T-helper 2 cell treated with Interferon-gamma antibody and Interleukin-4, amounts not matched to agents 5 μg/mL and 100 μg/mL, for 36 hours (primary cell): ENCODE measurements around the gene TAOK1.

Experiments used
- DNase-seq: peaks from one replicate; pipeline ENCODE4 v3.0.0; 2021; ENCODE audit warnings: low spot score
- H3K27ac Mint-ChIP-seq: one replicate; pipeline ENCODE4 v1.8.0; 2021; ENCODE audit warnings: mild to moderate bottlenecking, mixed read lengths
- H3K27me3 Mint-ChIP-seq: one replicate; pipeline ENCODE4 v1.8.0; 2021; ENCODE audit warnings: low read depth, mixed read lengths
- H3K36me3 Mint-ChIP-seq: one replicate; pipeline ENCODE4 v1.8.0; 2021; ENCODE audit warnings: low read depth, mixed read lengths
- H3K4me1 Mint-ChIP-seq: one replicate; pipeline ENCODE4 v1.8.0; 2021; ENCODE audit warnings: low read depth, mixed read lengths
- H3K4me3 Mint-ChIP-seq: one replicate; pipeline ENCODE4 v1.8.0; 2022; ENCODE audit warnings: mild to moderate bottlenecking, moderate library complexity, mixed read lengths
- H3K9me3 Mint-ChIP-seq: one replicate; pipeline ENCODE4 v1.8.0; 2021; ENCODE audit warnings: mixed read lengths

TAOK1 gene

DNA sequence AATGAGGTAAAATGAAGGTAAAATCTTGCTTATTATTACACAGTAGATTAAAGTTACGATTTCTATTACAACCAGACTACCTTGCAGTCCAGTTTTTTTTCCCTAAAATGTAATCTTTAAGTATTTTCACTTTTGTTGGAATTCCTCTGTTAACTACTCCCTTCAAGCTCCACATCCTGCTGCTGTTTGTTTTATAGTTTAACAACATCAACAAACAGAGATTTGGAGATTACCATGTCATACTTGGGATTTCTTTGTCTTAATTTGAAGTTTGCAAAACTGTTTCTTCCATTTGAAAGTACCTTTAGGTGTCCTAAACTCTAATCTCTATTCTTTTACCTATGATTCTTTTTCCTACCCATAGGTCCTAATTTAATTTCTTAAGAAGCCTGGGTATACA, 93.3 kb downstream of the TAOK1 start:
- H3K9me3 Mint-ChIP-seq, result no peaks in the 10 kb centered on the region
- peaks cover 6% of the 10 kb centered on the region for H3K36me3 Mint-ChIP-seq
- H3K4me3 Mint-ChIP-seq, result no peak overlapping the region
- no peaks in the 10 kb centered on the region for H3K27me3 Mint-ChIP-seq
- no peak for DNase-seq
- no peaks in the 10 kb centered on the region for H3K4me1 Mint-ChIP-seq
- no peak overlapping the region for H3K27ac Mint-ChIP-seq

GRCh38 chr17:29495011-29495410, 104.8 kb downstream of the TAOK1 start:
- Mint-ChIP-seq H3K9me3 (no peaks in the 10 kb centered on the region), H3K4me1 (peaks cover 2% of the 10 kb centered on the region), H3K27ac (no peak overlapping the region), H3K27me3 (no peaks in the 10 kb centered on the region), H3K4me3 (no peak overlapping the region), H3K36me3 (peaks cover 42% of the 10 kb centered on the region)
- DNase-seq, result no peak

DNA sequence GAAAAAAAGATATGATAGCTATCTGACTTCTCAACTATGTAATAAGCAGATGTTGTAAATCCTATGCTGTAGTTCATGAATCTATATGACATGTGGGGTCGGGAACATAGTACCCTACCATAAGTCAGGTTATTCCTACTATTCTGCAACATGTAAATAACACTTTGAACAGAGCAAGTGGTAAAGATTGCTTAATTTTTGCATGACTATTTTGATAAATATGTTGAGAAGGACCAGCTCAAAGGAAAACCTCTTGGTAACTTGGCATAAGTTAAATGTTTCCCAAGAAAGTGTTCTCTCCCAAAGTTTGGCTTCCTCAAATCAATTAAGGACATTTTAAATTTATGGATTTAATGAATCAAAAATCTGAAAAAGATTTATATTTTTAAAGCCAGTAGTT, 114.5 kb downstream of the TAOK1 start:
- Mint-ChIP-seq H3K4me3 (no peak overlapping the region), H3K9me3 (no peaks in the 10 kb centered on the region), H3K36me3 (peaks cover 37% of the 10 kb centered on the region), H3K27ac (no peak overlapping the region), H3K27me3 (no peaks in the 10 kb centered on the region), H3K4me1 (no peaks in the 10 kb centered on the region)
- DNase-seq, result no peak

- H3K4me1 Mint-ChIP-seq, result no peaks in the 10 kb centered on the region
- H3K36me3 Mint-ChIP-seq, result peaks cover 35% of the 10 kb centered on the region
- H3K9me3 Mint-ChIP-seq, result no peaks in the 10 kb centered on the region
- H3K4me3 Mint-ChIP-seq, result no peak overlapping the region
- H3K27ac Mint-ChIP-seq, result no peak overlapping the region
- DNase-seq, result no peak
- no peaks in the 10 kb centered on the region for H3K27me3 Mint-ChIP-seq
These were observed 115.7 kb downstream of the TAOK1 start for GRCh38 chr17:29505836-29506235.

DNA sequence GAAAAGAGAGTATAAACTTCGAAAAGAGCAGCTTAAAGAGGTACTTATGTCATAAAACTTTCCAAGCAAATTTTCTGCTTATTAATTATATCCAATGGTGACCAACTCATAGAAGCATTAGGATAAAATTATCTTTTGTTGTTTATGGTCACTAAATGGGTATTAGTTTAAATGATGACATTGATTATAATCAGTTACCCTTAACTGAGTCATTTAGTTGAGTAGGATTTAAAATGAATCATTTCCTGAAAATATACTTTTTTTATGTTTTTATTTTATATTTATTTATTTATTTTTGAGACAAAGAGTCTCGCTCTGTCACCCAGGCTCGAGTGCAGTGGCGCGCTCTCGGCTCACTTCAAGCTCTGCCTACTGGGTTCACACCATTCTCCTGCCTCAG, 120.8 kb downstream of the TAOK1 start:
- peaks cover 19% of the 10 kb centered on the region for H3K36me3 Mint-ChIP-seq
- no peak overlapping the region for H3K27ac Mint-ChIP-seq
- H3K4me3 Mint-ChIP-seq, result no peak overlapping the region
- DNase-seq, result no peak
- no peaks in the 10 kb centered on the region for H3K4me1 Mint-ChIP-seq
- H3K27me3 Mint-ChIP-seq, result no peaks in the 10 kb centered on the region
- H3K9me3 Mint-ChIP-seq, result no peaks in the 10 kb centered on the region

DNA sequence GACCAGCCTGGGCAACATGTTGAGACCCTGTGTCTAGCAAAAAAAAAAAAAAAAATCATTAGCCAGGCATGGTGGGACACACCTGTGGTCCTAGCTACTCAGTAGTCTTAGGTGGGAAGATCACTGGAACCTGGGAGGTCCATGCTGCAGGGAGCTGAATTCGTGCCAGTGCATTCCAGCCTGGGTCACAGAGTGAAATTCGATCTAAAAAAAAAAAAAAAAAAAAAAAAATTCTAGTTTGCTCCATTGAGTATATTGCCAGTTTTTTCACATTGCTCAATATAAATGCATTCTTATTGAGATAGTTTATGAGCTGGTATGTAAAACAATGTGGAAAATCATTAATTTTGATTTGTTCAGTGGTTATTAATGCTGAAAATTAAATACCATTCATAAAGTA, 124.6 kb downstream of the TAOK1 start:
- Mint-ChIP-seq H3K36me3 (peaks cover 24% of the 10 kb centered on the region), H3K27ac (no peak overlapping the region), H3K4me1 (no peaks in the 10 kb centered on the region), H3K4me3 (no peak overlapping the region), H3K9me3 (no peaks in the 10 kb centered on the region), H3K27me3 (no peaks in the 10 kb centered on the region)
- DNase-seq, result no peak

DNA sequence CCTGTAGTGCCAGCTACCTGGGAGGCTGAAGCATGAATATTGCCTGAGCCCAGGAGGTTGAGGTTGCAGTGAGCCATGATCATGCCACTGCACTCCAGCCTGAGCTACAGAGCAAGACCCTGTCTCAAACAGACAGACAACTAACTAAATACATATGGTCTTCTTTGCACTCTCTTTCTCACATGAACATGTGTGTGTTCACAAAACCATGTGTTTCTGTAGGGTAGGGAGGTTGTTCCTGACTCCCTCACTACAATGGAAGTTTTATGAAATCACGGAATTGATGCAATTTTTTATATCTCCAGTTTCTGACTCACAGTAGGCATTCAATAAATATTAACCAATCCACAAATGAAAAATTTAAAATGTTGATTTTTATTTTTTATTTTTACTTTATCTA, 128.2 kb downstream of the TAOK1 start:
- Mint-ChIP-seq H3K36me3 (peaks cover 34% of the 10 kb centered on the region), H3K4me1 (no peaks in the 10 kb centered on the region), H3K9me3 (no peaks in the 10 kb centered on the region), H3K27ac (no peak overlapping the region), H3K27me3 (no peaks in the 10 kb centered on the region), H3K4me3 (no peak overlapping the region)
- DNase-seq, result no peak

DNA sequence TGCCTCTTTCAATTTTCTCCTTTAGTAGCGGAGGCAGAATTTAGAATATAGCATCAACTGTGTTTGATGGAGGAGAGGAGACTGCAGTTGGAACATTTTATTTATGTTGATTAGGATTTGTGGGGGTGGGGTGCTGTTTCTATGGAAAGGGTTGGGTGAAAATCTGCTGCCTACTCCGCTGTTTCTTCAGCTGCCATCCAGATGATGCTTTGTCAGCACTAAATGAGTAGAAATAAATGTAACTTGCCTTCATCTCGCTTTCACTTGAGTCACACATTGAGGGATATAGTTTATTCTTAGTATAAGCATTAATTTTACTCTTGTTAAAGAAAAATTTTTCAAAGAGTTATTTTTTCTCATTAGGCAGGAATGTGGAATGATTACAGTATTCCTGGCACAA, 134.5 kb downstream of the TAOK1 start:
- H3K4me1 Mint-ChIP-seq, result no peaks in the 10 kb centered on the region
- H3K4me3 Mint-ChIP-seq, result no peak overlapping the region
- H3K9me3 Mint-ChIP-seq, result no peaks in the 10 kb centered on the region
- peaks cover 23% of the 10 kb centered on the region for H3K36me3 Mint-ChIP-seq
- DNase-seq, result no peak
- no peaks in the 10 kb centered on the region for H3K27me3 Mint-ChIP-seq
- H3K27ac Mint-ChIP-seq, result no peak overlapping the region

- Mint-ChIP-seq H3K4me3 (no peak overlapping the region), H3K4me1 (no peaks in the 10 kb centered on the region), H3K27me3 (no peaks in the 10 kb centered on the region), H3K27ac (no peak overlapping the region), H3K36me3 (peaks cover 25% of the 10 kb centered on the region), H3K9me3 (no peaks in the 10 kb centered on the region)
- DNase-seq, result no peak
These were observed 136.2 kb downstream of the TAOK1 start for GRCh38 chr17:29526322-29526721.

- DNase-seq, result no peak
- Mint-ChIP-seq H3K4me3 (no peak overlapping the region), H3K36me3 (peaks cover 35% of the 10 kb centered on the region), H3K27ac (no peak overlapping the region), H3K27me3 (no peaks in the 10 kb centered on the region), H3K4me1 (no peaks in the 10 kb centered on the region), H3K9me3 (no peaks in the 10 kb centered on the region)
These were observed 143.8 kb downstream of the TAOK1 start for GRCh38 chr17:29533976-29534375.

DNA sequence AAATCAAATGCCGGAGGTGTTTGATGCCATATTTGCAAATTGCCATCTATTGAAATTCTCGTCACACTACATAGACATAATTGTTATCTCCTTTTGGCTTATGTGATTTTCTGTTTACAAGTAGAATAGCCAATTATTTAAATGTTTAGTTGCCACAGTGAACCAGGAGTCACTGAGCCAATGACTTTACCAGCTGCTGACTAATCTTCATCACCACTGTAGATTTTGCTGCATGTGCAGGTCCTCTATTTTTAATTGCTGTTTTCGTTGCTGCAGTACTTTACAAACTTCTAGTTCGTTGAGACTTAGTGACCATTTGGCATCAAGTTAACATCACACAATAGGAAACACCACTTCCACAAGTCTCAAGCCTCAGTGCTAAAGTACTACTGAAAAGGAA, 153.9 kb downstream of the TAOK1 start:
- Mint-ChIP-seq H3K27me3 (no peaks in the 10 kb centered on the region), H3K27ac (no peak overlapping the region), H3K9me3 (no peaks in the 10 kb centered on the region), H3K36me3 (peaks cover 23% of the 10 kb centered on the region), H3K4me1 (peaks cover 11% of the 10 kb centered on the region), H3K4me3 (no peak overlapping the region)
- no peak for DNase-seq

- DNase-seq, result no peak
- Mint-ChIP-seq H3K9me3 (no peaks in the 10 kb centered on the region), H3K4me3 (no peak overlapping the region), H3K4me1 (peaks cover 13% of the 10 kb centered on the region), H3K36me3 (peaks cover 21% of the 10 kb centered on the region), H3K27ac (no peak overlapping the region), H3K27me3 (no peaks in the 10 kb centered on the region)
These were observed 155.9 kb downstream of the TAOK1 start for GRCh38 chr17:29546085-29546484.

GRCh38 chr17:29546830-29547229, 156.7 kb downstream of the TAOK1 start:
- no peak for DNase-seq
- Mint-ChIP-seq H3K4me1 (peaks cover 13% of the 10 kb centered on the region), H3K27ac (no peak overlapping the region), H3K27me3 (no peaks in the 10 kb centered on the region), H3K36me3 (peaks cover 21% of the 10 kb centered on the region), H3K9me3 (no peaks in the 10 kb centered on the region), H3K4me3 (no peak overlapping the region)

GRCh38 chr17:29549177-29549923, 159.2 kb downstream of the TAOK1 start:
- no peaks in the 10 kb centered on the region for H3K27me3 Mint-ChIP-seq
- H3K4me3 Mint-ChIP-seq, result no peak overlapping the region
- no peak for DNase-seq
- peaks cover 6% of the 10 kb centered on the region for H3K36me3 Mint-ChIP-seq
- H3K4me1 Mint-ChIP-seq, result peaks cover 13% of the 10 kb centered on the region
- H3K27ac Mint-ChIP-seq, result no peak overlapping the region
- no peaks in the 10 kb centered on the region for H3K9me3 Mint-ChIP-seq

DNA sequence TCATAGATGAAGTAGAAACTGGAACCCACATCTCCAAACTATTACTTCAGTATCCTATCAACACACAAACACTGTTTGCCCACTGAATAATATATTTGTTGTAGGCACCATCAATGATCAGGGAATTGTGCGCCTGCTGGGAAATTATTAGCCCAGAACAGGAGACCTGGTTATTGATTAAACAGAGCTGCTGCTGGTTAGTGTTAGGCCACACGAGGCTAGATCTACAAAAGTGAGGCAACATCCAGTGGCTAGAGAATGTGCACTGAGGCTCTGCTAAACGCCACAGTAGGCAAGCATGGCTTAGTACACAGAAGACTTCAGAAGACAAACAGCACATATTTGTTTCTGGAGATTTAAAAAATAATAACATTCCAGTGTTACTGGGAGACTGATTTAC, 165.7 kb downstream of the TAOK1 start:
- Mint-ChIP-seq H3K27ac (no peak overlapping the region), H3K27me3 (no peaks in the 10 kb centered on the region), H3K36me3 (peaks cover 11% of the 10 kb centered on the region), H3K4me3 (no peak overlapping the region), H3K4me1 (peaks cover 14% of the 10 kb centered on the region), H3K9me3 (no peaks in the 10 kb centered on the region)
- DNase-seq, result no peak
